Heart left ventricle (tissue), 16 donors: ENCODE data around the gene SPECC1. TPM values are rescaled to one million over a fixed set of nuclear protein-coding genes. Genes with fewer than 3 reads are reported as not detected.

ENCODE experiments used
- ATAC-seq, 4 donors: fragments of 200-7000 bp; cut with Tn5 transposase; one replicate each; pipeline ENCODE4 v1.9.1; 2020 to 2022; ENCODE audit warnings: moderate library complexity in 4 of 4, mild to moderate bottlenecking in 3 of 4, moderate number of reproducible peaks in 1 of 4
- DNase-seq, 5 donors: peaks; one replicate each; pipeline ENCODE4 v3.0.0-alpha.2; 2020
- H3K27ac ChIP-seq, 12 donors: fragments of 200-600 bp; sonication (generic) in 4 of 12; one replicate each; pipeline versions ENCODE4 v1.5.0 to v1.8.0; 2016 to 2022; ENCODE audit warnings: mild to moderate bottlenecking in 2 of 12
- H3K27me3 ChIP-seq, 9 donors: fragments of 200-600 bp; sonication (generic) in 2 of 9; one replicate each; pipeline versions ENCODE4 v1.5.1 to v1.8.0; 2016 to 2022; ENCODE audit warnings: mild to moderate bottlenecking in 3 of 9
- H3K36me3 ChIP-seq, 9 donors: fragments of 200-600 bp; sonication (generic) in 2 of 9; one replicate each; pipeline versions ENCODE4 v1.5.0 to v1.8.0; 2018 to 2022; ENCODE audit warnings: mild to moderate bottlenecking in 2 of 9
- H3K4me1 ChIP-seq, 12 donors: fragments of 200-600 bp; sonication (generic) in 4 of 12; one replicate each; pipeline versions ENCODE4 v1.5.0 to v1.8.0; 2016 to 2022; ENCODE audit warnings: mild to moderate bottlenecking in 3 of 12
- H3K4me3 ChIP-seq, 12 donors: fragments of 200-600 bp; sonication (generic) in 4 of 12; one replicate each; pipeline versions ENCODE4 v1.5.0 to v1.8.0; 2017 to 2022; ENCODE audit warnings: mild to moderate bottlenecking in 9 of 12, moderate library complexity in 4 of 12
- H3K9me3 ChIP-seq, 12 donors: fragments of 200-600 bp; sonication (generic) in 4 of 12; one replicate each; pipeline versions ENCODE4 v1.5.0 to v1.8.0; 2016 to 2022; ENCODE audit warnings: mild to moderate bottlenecking in 1 of 12
- CTCF ChIP-seq, 12 donors: fragments of 200-600 bp; sonication (generic) in 4 of 12; IDR thresholded peaks; one replicate each; pipeline versions ENCODE4 v1.5.0 to v1.8.0; 2018 to 2022; ENCODE audit warnings: antibody characterized with exemption in 12 of 12, mild to moderate bottlenecking in 5 of 12
- POLR2A ChIP-seq, 2 donors: fragments of 450-650 bp; IDR thresholded peaks; one replicate each; pipeline ENCODE4 v1.6.1; 2017; ENCODE audit warnings: antibody characterized with exemption in 2 of 2, mild to moderate bottlenecking in 2 of 2, moderate library complexity in 2 of 2
- WGBS, 4 donors: extraction: QIAGEN DNeasy Blood & Tissue Kit in 2 of 4; methylation state at CpG; one replicate each; pipeline versions ENCODE4 v1.1.5 to v1.1.7; 2013 to 2018; 5-methylcytosine and 5-hydroxymethylcytosine counted together
- intact Hi-C, 10 donors: fragments of 100-400 bp; cut with DNase I; formaldehyde crosslinking; loops; one replicate each; pipeline versions ENCODE4 v1.11.1 to v1.14.2; 2022
- polyA plus RNA-seq, 2 donors: library from polyadenylated mRNA; stranded (reverse); fragments of 200-250 nt; gene quantifications; one replicate each; pipeline ENCODE4 v1.2.3, GENCODE V29; 2013
- total RNA-seq, 9 donors: library from RNA; depleted of rRNA in 2 of 9; stranded (reverse); fragments of >200 nt in 2 of 9; fragmentation: NEBNext Ultra II Directional in 3 of 9; extraction: Animal tissue kit (Norgen Biotek cat#: 25700) in 3 of 9; gene quantifications; one replicate each; pipeline versions ENCODE4 v1.1.0 to v1.2.4, GENCODE V29; 2016 to 2023
- donor health status: ischemic (EF 13 %, LVEDD 7.1; RV severe dilation, severe dysfunction).
- donor health status: healthy with polysubstance abuse.
- donor health status: DM: no; HTN: yes; CAD: no.
- donor health status: DM: no; HTN: no; CAD: no.
- donor health status: ischemic (EF 25% LVEDD 6.9; RV normal size, moderate dysfunction).
- donor health status: ischemic (EF 25% LVEDD 5.7; RV mildly dilated, moderate dysfunction).
- donor health status: healthy.
- donor health status: DM: yes; HTN: yes; CAD: no.
- donor health status: ischemic (EF 35%, LVEDD 5.7; RV mildly dilated, moderate dysfunction).
- donor health status: nonischemic (EF 11% LVEDD 7.7; RV severe dilation, severe dysfunction).
- donor health status: DM: yes; HTN: yes; CAD: no.
- donor health status: PGD.
- donor health status: ischemic (EF 29% LVEDD 5.4; RV normal size, mild dysfunction).
- donor health status: nonischemic (EF 23%, LVEDD 6.1; RV moderate dilation, normal function).

The SPECC1 gene
- total and polyA plus RNA-seq, 11 donors: 3.8 to 18.4 (median 10.6) TPM

GRCh38 chr17:20008242-20009051 is 712 bp upstream of the SPECC1 start:
- peak overlapping the region; percentile 52 to 86 (median 76) for H3K4me3 ChIP-seq
- H3K27me3 ChIP-seq: peaks cover 0 to 20% (median 0%) of the 10 kb centered on the region in 9 donors
- ATAC-seq (peak; percentile 27 to 73 (median 55)), DNase-seq (peak; percentile 25 to 68 (median 32))
- H3K9me3 ChIP-seq: no peaks in the 10 kb centered on the region
- peak overlapping the region in 10 of 12 donors; percentile 28 to 90 (median 78) for H3K27ac ChIP-seq
- intact Hi-C loops: loop anchor here in 8 of 10 donors (1.0 to 5.0 kb wide), 5 partner anchors 84 to 219 kb away; no protein-coding TSS in a partner anchor
- TF ChIP-seq CTCF (IDR thresholded peaks at IDR 0.05): no peak
- TF ChIP-seq POLR2A (IDR thresholded peaks at IDR 0.05): no peak
- WGBS, 4 donors: 28 to 43% (median 35%) methylated on average over 25 to 35 of the region's 35 CpGs
- H3K36me3 ChIP-seq: no peaks in the 10 kb centered on the region
- peaks cover 0 to 20% (median 5%) of the 10 kb centered on the region in 12 donors for H3K4me1 ChIP-seq

DNA sequence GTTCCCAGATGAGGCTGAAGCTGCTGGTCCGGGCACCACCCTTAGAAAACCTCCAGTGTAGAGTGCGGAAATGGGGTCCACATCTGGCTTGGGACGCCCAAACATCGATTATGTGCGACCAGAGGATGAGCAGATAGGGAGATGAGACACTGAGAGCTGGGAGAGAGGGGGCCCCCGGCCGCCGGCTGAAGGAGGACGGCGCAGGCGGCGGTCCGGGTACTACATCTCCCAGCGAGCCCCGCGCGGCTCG is 182 bp upstream of the SPECC1 start:
- peaks cover 0 to 15% (median 0%) of the 10 kb centered on the region in 9 donors for H3K27me3 ChIP-seq
- WGBS, 4 donors: 0 to 1% (median 0%) methylated on average over 13 to 18 of the region's 18 CpGs

GRCh38 chr17:20010099-20010863 is 1.1 kb downstream of the SPECC1 start:
- WGBS, 4 donors: 22 to 25% (median 23%) methylated on average over 11 of the region's 11 CpGs
- H3K4me3 ChIP-seq: peak overlapping the region; percentile 52 to 86 (median 76)
- peak in 3 of 4 donors; percentile 47 to 58 (median 57) for ATAC-seq
- H3K27ac ChIP-seq: peak overlapping the region; percentile 50 to 90 (median 76)
- TF ChIP-seq CTCF (IDR thresholded peaks at IDR 0.05) (peak in 9 of 12 donors; percentile 7 to 67 (median 44)), POLR2A (IDR thresholded peaks at IDR 0.05) (no peak)
- intact Hi-C loops: loop anchor here in 4 of 10 donors (2.0 to 10.0 kb wide), 5 partner anchors 52 to 87 kb away; no protein-coding TSS in a partner anchor
- H3K9me3 ChIP-seq: no peaks in the 10 kb centered on the region
- no peaks in the 10 kb centered on the region for H3K36me3 ChIP-seq
- peaks cover 0 to 20% (median 5%) of the 10 kb centered on the region in 12 donors for H3K4me1 ChIP-seq
- DNase-seq: peak in 3 of 5 donors; percentile 33 to 45 (median 36)
- peaks cover 0 to 10% (median 0%) of the 10 kb centered on the region in 9 donors for H3K27me3 ChIP-seq

More for the DNA sequence above, 182 bp upstream of the SPECC1 start:
- Histone ChIP-seq H3K9me3 (no peaks in the 10 kb centered on the region), H3K27ac (peak overlapping the region in 10 of 12 donors; percentile 28 to 90 (median 78)), H3K4me1 (peaks cover 0 to 20% (median 5%) of the 10 kb centered on the region in 12 donors), H3K36me3 (no peaks in the 10 kb centered on the region), H3K4me3 (peak overlapping the region; percentile 52 to 86 (median 76))
- TF ChIP-seq POLR2A (IDR thresholded peaks at IDR 0.05) (no peak), CTCF (IDR thresholded peaks at IDR 0.05) (no peak)
- DNase-seq (no peak), ATAC-seq (peak in 3 of 4 donors; percentile 42 to 96 (median 86))
- intact Hi-C loops: loop anchor here in 8 of 10 donors (1.0 to 5.0 kb wide), 5 partner anchors 83 to 218 kb away; no protein-coding TSS in a partner anchor
